Adrenal gland (tissue), 12 donors: ENCODE data around the gene IGF2R. TPM values are rescaled to one million over a fixed set of nuclear protein-coding genes. Genes with fewer than 3 reads are reported as not detected.

Experiments used
- DNase-seq, 7 donors: peaks; one replicate each; pipeline ENCODE4 v3.0.0-alpha.2; 2019 to 2020
- H3K27ac ChIP-seq, 5 donors: fragments of 200-600 bp; sonication (generic) in 4 of 5; 1 replicate in 3 of 5; 2 replicates in 2 of 5; pipeline versions ENCODE4 v1.5.1 to v1.8.0; 2016 to 2020; ENCODE audit warnings: mild to moderate bottlenecking in 1 of 5
- H3K27me3 ChIP-seq: fragments of 200-600 bp; 2 replicates; pipeline ENCODE4 v1.8.0; 2021
- H3K36me3 ChIP-seq, 2 donors: fragments of 200-600 bp; replicated peaks in 1 of 2; 1 replicate in 1 of 2; 2 replicates in 1 of 2; pipeline versions ENCODE4 v1.5.1 to v1.8.0; 2018 to 2022
- H3K4me1 ChIP-seq, 2 donors: fragments of 200-600 bp; replicated peaks in 1 of 2; 1 replicate in 1 of 2; 2 replicates in 1 of 2; pipeline versions ENCODE4 v1.5.1 to v1.8.0; 2018 to 2021
- H3K4me3 ChIP-seq, 4 donors: fragments of 200-600 bp; sonication (generic) in 3 of 4; one replicate each; pipeline ENCODE4 v1.5.1; 2016 to 2018
- H3K9me3 ChIP-seq, 3 donors: fragments of 200-600 bp; sonication (generic) in 1 of 3; replicated peaks in 1 of 3; 1 replicate in 2 of 3; 2 replicates in 1 of 3; pipeline versions ENCODE4 v1.5.1 to v1.8.0; 2016 to 2021
- POLR2A ChIP-seq, 2 donors: fragments of 450-650 bp; IDR thresholded peaks; one replicate each; pipeline ENCODE4 v1.6.1; 2017; ENCODE audit warnings: antibody characterized with exemption in 2 of 2, mild to moderate bottlenecking in 2 of 2, moderate library complexity in 1 of 2
- WGBS, 4 donors: extraction: QIAGEN DNeasy Blood & Tissue Kit in 2 of 4; methylation state at CpG; one replicate each; pipeline versions ENCODE4 v1.1.5 to v1.1.7; 2013 to 2017; 5-methylcytosine and 5-hydroxymethylcytosine counted together
- intact Hi-C, 2 donors: fragments of 100-400 bp; cut with DNase I; formaldehyde crosslinking; loops; one replicate each; pipeline versions ENCODE4 v1.14.1 to v1.15.0; 2022 to 2023
- polyA plus RNA-seq, 3 donors: library from polyadenylated mRNA; stranded (reverse); fragments of 200-250 nt in 2 of 3; fragments of 350-450 nt in 1 of 3; fragmentation: Illumina TruSeq in 1 of 3; extraction: RNeasy Lipid Tissue Mini Kit (QIAGEN cat#74804) in 1 of 3; gene quantifications; one replicate each; pipeline ENCODE4 v1.2.3, GENCODE V29; 2013 to 2014
- total RNA-seq, 9 donors: library from RNA; depleted of rRNA in 4 of 9; stranded (reverse); fragments of >200 nt in 4 of 9; fragments of 120-200 nt in 1 of 9; fragmentation: NEBNext Ultra II Directional in 1 of 9; extraction: Animal tissue kit (Norgen Biotek cat#: 25700) in 1 of 9; gene quantifications; one replicate each; pipeline versions ENCODE4 v1.1.0 to v1.2.4, GENCODE V29; 2013 to 2023
- TF ChIP-seq, protein P1 (sequence below), 6 experiments: fragments of 450-650 bp in 4 of 6; fragments of 200-600 bp in 2 of 6; sonication (generic) in 1 of 6; IDR thresholded peaks; 1 replicate in 5 of 6; 2 replicates in 1 of 6; pipeline versions ENCODE4 v1.5.1 to v1.8.0; 2016 to 2021; ENCODE audit warnings: antibody characterized with exemption in 6 of 6, mild to moderate bottlenecking in 2 of 6, moderate library complexity in 1 of 6
- donor health status: healthy with polysubstance abuse.
- donor health status: Bipolar disorder and iron deficiency.
- donor health status: DM: yes; HTN: yes; CAD: no.
- donor health status: DM: no; HTN: no; CAD: no.
- donor health status: DM: no; HTN: no; CAD: no.
- donor health status: DM: yes; HTN: yes; CAD: no.

The IGF2R gene
- total and polyA plus RNA-seq, 12 donors = 17.1 to 154 (median 89.8) TPM

DNA sequence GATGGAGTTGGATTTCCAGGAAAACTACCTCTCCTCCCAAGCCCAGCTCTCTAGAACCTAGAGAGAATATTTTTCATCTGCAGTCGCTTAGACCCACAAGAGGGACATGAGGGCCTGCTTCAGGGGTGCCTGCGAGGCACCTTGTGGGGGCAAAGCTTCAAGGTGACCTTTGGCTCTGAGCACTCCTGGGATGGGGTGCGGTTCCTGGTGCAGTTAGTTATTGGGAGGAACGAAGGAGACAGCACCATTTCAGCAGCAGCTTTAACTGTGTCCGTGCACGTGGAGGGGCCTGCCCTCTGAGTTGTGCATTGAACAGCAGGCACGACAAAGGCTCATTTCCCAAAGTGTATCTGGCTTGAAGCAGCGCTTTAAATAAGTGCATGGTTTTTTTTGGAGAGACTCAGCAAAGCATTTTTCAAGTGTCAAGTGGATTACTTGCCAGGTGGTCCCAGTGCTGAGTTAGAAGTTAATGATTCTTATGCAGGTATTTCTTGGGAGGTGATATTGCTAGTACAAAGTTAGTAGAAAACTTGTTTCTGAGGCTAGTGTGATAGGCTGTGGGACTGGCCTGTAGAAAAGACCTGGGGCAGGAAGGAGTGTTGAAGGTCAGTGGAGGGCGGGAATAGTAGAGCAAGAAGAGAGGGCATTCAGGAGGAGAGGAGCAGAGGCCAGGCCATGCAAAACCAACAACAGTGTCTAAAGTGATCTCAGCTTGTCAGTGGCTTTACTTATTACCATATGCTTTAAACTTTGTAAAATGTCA lies 3.8 kb downstream of the IGF2R start:
- TF ChIP-seq, protein P1, sequence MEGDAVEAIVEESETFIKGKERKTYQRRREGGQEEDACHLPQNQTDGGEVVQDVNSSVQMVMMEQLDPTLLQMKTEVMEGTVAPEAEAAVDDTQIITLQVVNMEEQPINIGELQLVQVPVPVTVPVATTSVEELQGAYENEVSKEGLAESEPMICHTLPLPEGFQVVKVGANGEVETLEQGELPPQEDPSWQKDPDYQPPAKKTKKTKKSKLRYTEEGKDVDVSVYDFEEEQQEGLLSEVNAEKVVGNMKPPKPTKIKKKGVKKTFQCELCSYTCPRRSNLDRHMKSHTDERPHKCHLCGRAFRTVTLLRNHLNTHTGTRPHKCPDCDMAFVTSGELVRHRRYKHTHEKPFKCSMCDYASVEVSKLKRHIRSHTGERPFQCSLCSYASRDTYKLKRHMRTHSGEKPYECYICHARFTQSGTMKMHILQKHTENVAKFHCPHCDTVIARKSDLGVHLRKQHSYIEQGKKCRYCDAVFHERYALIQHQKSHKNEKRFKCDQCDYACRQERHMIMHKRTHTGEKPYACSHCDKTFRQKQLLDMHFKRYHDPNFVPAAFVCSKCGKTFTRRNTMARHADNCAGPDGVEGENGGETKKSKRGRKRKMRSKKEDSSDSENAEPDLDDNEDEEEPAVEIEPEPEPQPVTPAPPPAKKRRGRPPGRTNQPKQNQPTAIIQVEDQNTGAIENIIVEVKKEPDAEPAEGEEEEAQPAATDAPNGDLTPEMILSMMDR (IDR thresholded peaks at IDR 0.05) = no peak
- intact Hi-C loops = loop anchor here (10.0 kb wide), 2 partner anchors 52 to 62 kb away; no protein-coding TSS in a partner anchor
- H3K4me1 ChIP-seq = peaks cover 8 to 62% of the 10 kb centered on the region in 2 donors
- no peaks in the 10 kb centered on the region for H3K36me3 ChIP-seq
- no peaks in the 10 kb centered on the region for H3K9me3 ChIP-seq
- H3K27ac ChIP-seq = peak overlapping the region in 1 of 5 donors; percentile 21
- WGBS, 4 donors = 81 to 94% (median 87%) methylated on average over 4 to 9 of the region's 9 CpGs
- no peak for DNase-seq
- no peak overlapping the region for H3K4me3 ChIP-seq
- H3K27me3 ChIP-seq = no peaks in the 10 kb centered on the region

- intact Hi-C loops = loop anchor here (10.0 kb wide), 2 partner anchors 51 to 61 kb away; no protein-coding TSS in a partner anchor
- DNase-seq = no peak
- Histone ChIP-seq H3K9me3 (no peaks in the 10 kb centered on the region), H3K36me3 (no peaks in the 10 kb centered on the region), H3K4me1 (peaks cover 13 to 64% of the 10 kb centered on the region in 2 donors), H3K27ac (peak overlapping the region in 1 of 5 donors; percentile 67), H3K4me3 (no peak overlapping the region), H3K27me3 (no peaks in the 10 kb centered on the region)
- 54 to 83% (median 73%) methylated on average over 2 of the region's 2 CpGs for WGBS, 4 donors
- TF ChIP-seq POLR2A (IDR thresholded peaks at IDR 0.05) = no peak
- TF ChIP-seq, protein P1 (IDR thresholded peaks at IDR 0.05) = no peak
Observed at GRCh38 chr6:159973406-159973805, 4.5 kb downstream of the IGF2R start.

DNA sequence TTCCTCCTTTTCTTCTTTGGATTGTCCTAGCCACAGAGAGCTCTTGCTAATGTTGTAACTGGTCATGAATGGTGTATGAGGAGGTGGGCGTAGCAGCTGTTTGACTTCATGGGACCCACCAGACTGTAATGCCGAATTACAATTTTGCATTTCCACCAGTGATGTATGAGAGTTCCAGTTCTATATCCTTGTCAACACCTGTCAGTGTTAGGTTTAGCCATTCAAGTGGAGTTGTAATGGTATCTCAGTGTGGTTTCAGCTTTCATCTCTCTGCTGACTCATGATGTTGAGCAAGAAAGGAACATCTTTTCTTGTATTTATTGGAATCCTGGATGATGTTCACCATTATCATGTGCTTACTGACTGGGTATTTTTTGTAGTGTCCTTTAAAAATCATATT lies 5.1 kb downstream of the IGF2R start:
- peaks cover 18 to 68% of the 10 kb centered on the region in 2 donors for H3K4me1 ChIP-seq
- peak overlapping the region in 2 of 5 donors; percentile 23 to 67 for H3K27ac ChIP-seq
- H3K27me3 ChIP-seq = no peaks in the 10 kb centered on the region
- 88 to 95% (median 90%) methylated on average over 2 of the region's 2 CpGs for WGBS, 4 donors
- no peak for TF ChIP-seq POLR2A (IDR thresholded peaks at IDR 0.05)
- TF ChIP-seq, protein P1 (IDR thresholded peaks at IDR 0.05) = no peak
- no peak overlapping the region for H3K4me3 ChIP-seq
- no peak for DNase-seq
- H3K36me3 ChIP-seq = no peaks in the 10 kb centered on the region
- H3K9me3 ChIP-seq = no peaks in the 10 kb centered on the region
- intact Hi-C loops = loop anchor here (10.0 kb wide), 2 partner anchors 51 to 61 kb away; no protein-coding TSS in a partner anchor

GRCh38 chr6:159974932-159975331 lies 6.0 kb downstream of the IGF2R start:
- Histone ChIP-seq H3K27me3 (no peaks in the 10 kb centered on the region), H3K9me3 (no peaks in the 10 kb centered on the region), H3K27ac (no peak overlapping the region), H3K36me3 (no peaks in the 10 kb centered on the region), H3K4me3 (no peak overlapping the region), H3K4me1 (peaks cover 25 to 76% of the 10 kb centered on the region in 2 donors)
- intact Hi-C loops = loop anchor here (10.0 kb wide), 2 partner anchors 50 to 60 kb away; no protein-coding TSS in a partner anchor
- DNase-seq = no peak
- TF ChIP-seq, protein P1 (IDR thresholded peaks at IDR 0.05) = no peak
- no peak for TF ChIP-seq POLR2A (IDR thresholded peaks at IDR 0.05)
- WGBS, 4 donors = 91 to 97% (median 91%) methylated on average over 7 of the region's 7 CpGs
